ENCODE data around the gene TGFBRAP1.

- TF ChIP-seq CTCF (IDR thresholded peaks at IDR 0.05) (no peak), POLR2A (IDR thresholded peaks at IDR 0.05) (no peak), POLR2AphosphoS5 (IDR thresholded peaks at IDR 0.05) (no peak)
Observed at GRCh38 chr2:105298017-105298416, 31.5 kb downstream of the TGFBRAP1 start.

Data from gastroesophageal sphincter (tissue), 3 donors.